Measurements from ENCODE around the gene FOXJ2.
A peak's percentile ranks its signal among the peaks of the same experiment; 100 is the strongest.
"Not testable (repeated sequence)": the region's sequence is repeated elsewhere in the genome, so short reads cannot be mapped to it uniquely, and the experiment has no call there.

Gene FOXJ2

GRCh38 chr12:8065991-8066594 lies 33.6 kb downstream of the FOXJ2 start, which contains the start of gene C3AR1:
Gene C3AR1 (minus strand): TSS chr12:8066359. CDS start chr12:8060185, 6,174 bp downstream.
- DNase-seq (ENCODE audit: low read depth in 3 of 3): peak in 1 of 3 experiments; percentile 12

- no peak for DNase-seq (ENCODE audit: low read depth in 3 of 3)
These were observed 37.1 kb downstream of the FOXJ2 start for GRCh38 chr12:8069582-8069981.

GRCh38 chr12:8071820-8072219 lies 39.3 kb downstream of the FOXJ2 start:
- not testable (repeated sequence) for DNase-seq (ENCODE audit: low read depth in 3 of 3)

- no peak for DNase-seq (ENCODE audit: low read depth in 3 of 3)
These were observed 43.4 kb downstream of the FOXJ2 start for GRCh38 chr12:8075935-8076334.

GRCh38 chr12:8076366-8076765 lies 43.9 kb downstream of the FOXJ2 start:
- DNase-seq (ENCODE audit: low read depth in 3 of 3): no peak

GRCh38 chr12:8077207-8077606 lies 44.7 kb downstream of the FOXJ2 start:
- no peak for DNase-seq (ENCODE audit: low read depth in 3 of 3)

- DNase-seq (ENCODE audit: low read depth in 3 of 3): peak in 2 of 3 experiments; percentile 18 to 45
These were observed 45.9 kb downstream of the FOXJ2 start for GRCh38 chr12:8078398-8078797.

GRCh38 chr12:8078916-8079315 lies 46.4 kb downstream of the FOXJ2 start:
- DNase-seq (ENCODE audit: low read depth in 3 of 3): no peak

GRCh38 chr12:8080120-8080519 lies 47.6 kb downstream of the FOXJ2 start:
- no peak for DNase-seq (ENCODE audit: low read depth in 3 of 3)

- DNase-seq (ENCODE audit: low read depth in 3 of 3): no peak
These were observed 48.9 kb downstream of the FOXJ2 start for GRCh38 chr12:8081251-8081920.

- DNase-seq (ENCODE audit: low read depth in 3 of 3): no peak
These were observed 50.2 kb downstream of the FOXJ2 start for GRCh38 chr12:8082808-8083100.

GRCh38 chr12:8084351-8084750 lies 51.8 kb downstream of the FOXJ2 start:
- DNase-seq (ENCODE audit: low read depth in 3 of 3): not testable (repeated sequence)

GRCh38 chr12:8087666-8088065 lies 55.1 kb downstream of the FOXJ2 start:
- no peak for DNase-seq (ENCODE audit: low read depth in 3 of 3)

- peak in 1 of 3 experiments; percentile 20 for DNase-seq (ENCODE audit: low read depth in 3 of 3)
These were observed 56.1 kb downstream of the FOXJ2 start for GRCh38 chr12:8088574-8088973.

- DNase-seq (ENCODE audit: low read depth in 3 of 3): not testable (repeated sequence)
These were observed 56.8 kb downstream of the FOXJ2 start for GRCh38 chr12:8089277-8089676.

GRCh38 chr12:8089716-8090115 lies 57.2 kb downstream of the FOXJ2 start:
- DNase-seq (ENCODE audit: low read depth in 3 of 3): no peak

- DNase-seq (ENCODE audit: low read depth in 3 of 3): no peak
These were observed 60.8 kb downstream of the FOXJ2 start for GRCh38 chr12:8093291-8093690.

GRCh38 chr12:8096281-8096915 lies 63.9 kb downstream of the FOXJ2 start:
- DNase-seq (ENCODE audit: low read depth in 3 of 3): no peak

- DNase-seq (ENCODE audit: low read depth in 3 of 3): no peak
These were observed 66.7 kb downstream of the FOXJ2 start for GRCh38 chr12:8099235-8099634.

Measured in stimulated activated CD4-positive, alpha-beta T cell treated with anti-CD3 and anti-CD28 coated beads, TNF-alpha, amount 100 ng/mL, for 4 hours (primary cell).